ENCODE results near the gene BCL2L1.
A peak's percentile ranks its signal among the peaks of the same experiment; 100 is the strongest.

The BCL2L1 gene

GRCh38 chr20:31738729-31739549, 16.3 kb upstream of the BCL2L1 start, which contains the start of gene TPX2:
Gene TPX2 (plus strand): TSS chr20:31739290. CDS start chr20:31757477, 18,187 bp downstream.
- TF ChIP-seq CTCF (IDR thresholded peaks at IDR 0.05; ENCODE audit: low read depth, low read length) = peak; percentile 26
- peak within 1 kb of the TSS; percentile 86 for H3K4me3 ChIP-seq (ENCODE audit: low read depth, low read length)
- in situ Hi-C loops (cut with HindIII; ENCODE audit: low sequenced_read_pairs) = no loop called here
- peak; percentile 98 for DNase-seq (ENCODE audit: low read depth, low spot score)

DNA sequence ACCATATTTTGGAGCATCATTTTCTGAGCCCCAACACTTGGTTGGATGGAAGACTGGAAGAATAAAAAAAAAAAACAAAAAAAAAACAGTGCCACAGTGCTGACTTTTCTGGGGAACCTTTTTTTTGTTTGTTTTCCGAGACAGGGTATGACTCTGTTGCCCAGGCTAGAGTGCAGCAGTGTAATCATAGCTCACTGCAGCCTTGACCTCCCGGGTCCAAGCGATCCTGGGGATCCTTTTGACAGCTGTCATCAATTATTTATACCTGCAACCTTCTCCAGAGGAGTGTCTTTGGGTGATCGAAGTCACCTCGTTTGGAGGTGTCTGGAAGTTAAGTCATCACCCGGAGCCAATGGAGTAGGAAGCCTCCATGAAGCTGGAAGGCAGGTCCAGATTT, 8.7 kb upstream of the BCL2L1 start:
- in situ Hi-C loops (cut with HindIII; ENCODE audit: low sequenced_read_pairs) = no loop called here
- no peak for DNase-seq (ENCODE audit: low read depth, low spot score)
- no peak for TF ChIP-seq CTCF (IDR thresholded peaks at IDR 0.05; ENCODE audit: low read depth, low read length)
- no peak overlapping the region for H3K4me3 ChIP-seq (ENCODE audit: low read depth, low read length)

DNA sequence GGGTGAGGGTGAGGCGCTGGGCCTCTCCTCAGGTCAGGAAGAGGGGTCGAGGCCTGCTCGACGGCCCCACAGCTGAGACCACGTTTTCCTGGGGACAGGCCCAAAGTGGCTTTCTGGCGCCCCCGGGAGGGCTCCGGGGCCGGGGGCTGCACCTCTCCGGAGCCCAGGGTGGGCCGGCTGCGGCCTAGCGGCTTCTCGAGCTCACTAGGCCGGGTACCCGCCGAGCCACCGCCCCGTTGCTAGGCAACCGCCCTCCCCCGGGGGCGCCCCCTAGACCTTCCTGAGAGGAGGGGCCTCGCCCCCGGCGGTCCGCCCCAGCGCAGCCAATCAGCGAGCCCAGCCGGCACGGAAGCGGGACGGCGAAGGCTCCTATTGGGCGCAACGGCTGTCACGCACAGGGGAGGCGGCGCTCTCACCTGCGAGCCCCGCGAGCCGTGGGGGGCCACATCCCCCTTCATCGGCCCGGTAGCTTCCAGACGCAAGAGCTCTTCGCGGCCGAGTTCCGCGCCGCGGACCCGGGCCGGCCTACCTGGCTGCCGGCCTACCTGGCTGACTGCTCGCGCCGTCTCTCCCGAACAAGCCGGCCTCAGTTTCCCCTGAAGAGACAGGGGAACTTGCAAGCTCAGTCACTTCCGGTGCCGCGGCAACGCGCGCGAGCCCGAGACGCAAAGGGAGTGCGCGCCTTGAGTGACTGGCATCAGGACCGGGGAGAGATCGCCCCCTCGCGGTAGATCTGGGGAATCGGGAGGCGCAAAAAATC, 831 bp upstream of the BCL2L1 start:
- peak; percentile 99 for DNase-seq (ENCODE audit: low read depth, low spot score)
- peak overlapping the region; percentile 82 for H3K4me3 ChIP-seq (ENCODE audit: low read depth, low read length)
- in situ Hi-C loops (cut with HindIII; ENCODE audit: low sequenced_read_pairs) = no loop called here
- TF ChIP-seq CTCF (IDR thresholded peaks at IDR 0.05; ENCODE audit: low read depth, low read length) = peak; percentile 90

DNA sequence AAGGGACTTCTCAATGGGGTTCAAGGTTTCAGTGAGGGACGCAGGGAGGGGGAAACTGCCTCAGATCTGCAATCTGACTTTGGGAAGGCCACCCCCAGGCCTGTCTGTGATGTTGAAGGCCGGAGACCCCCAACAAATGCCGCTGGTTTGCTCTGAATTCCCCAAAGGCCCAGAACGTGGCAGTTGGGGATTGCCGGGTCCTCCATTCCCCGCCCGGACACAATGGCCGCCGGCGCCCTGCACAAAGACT, 326 bp upstream of the BCL2L1 start:
- no peak for TF ChIP-seq CTCF (IDR thresholded peaks at IDR 0.05; ENCODE audit: low read depth, low read length)
- H3K4me3 ChIP-seq (ENCODE audit: low read depth, low read length) = peak overlapping the region; percentile 82
- in situ Hi-C loops (cut with HindIII; ENCODE audit: low sequenced_read_pairs) = no loop called here
- DNase-seq (ENCODE audit: low read depth, low spot score) = no peak

DNA sequence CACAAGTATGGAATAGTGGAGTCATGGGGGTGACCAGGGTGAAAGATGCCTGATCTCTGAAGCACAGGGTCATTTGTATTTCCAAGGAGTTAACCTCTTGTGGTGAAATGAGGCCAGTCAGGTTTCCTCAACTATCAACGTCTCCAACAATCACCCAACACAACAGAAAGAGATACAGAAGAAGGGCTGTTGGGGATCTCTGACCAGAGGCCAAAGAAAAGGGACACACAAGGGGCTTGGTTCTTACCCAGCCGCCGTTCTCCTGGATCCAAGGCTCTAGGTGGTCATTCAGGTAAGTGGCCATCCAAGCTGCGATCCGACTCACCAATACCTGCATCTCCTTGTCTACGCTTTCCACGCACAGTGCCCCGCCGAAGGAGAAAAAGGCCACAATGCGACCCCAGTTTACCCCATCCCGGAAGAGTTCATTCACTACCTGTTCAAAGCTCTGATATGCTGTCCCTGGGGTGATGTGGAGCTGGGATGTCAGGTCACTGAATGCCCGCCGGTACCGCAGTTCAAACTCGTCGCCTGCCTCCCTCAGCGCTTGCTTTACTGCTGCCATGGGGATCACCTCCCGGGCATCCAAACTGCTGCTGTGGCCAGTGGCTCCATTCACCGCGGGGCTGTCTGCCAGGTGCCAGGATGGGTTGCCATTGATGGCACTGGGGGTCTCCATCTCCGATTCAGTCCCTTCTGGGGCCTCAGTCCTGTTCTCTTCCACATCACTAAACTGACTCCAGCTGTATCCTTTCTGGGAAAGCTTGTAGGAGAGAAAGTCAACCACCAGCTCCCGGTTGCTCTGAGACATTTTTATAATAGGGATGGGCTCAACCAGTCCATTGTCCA, 1.0 kb downstream of the BCL2L1 start:
- TF ChIP-seq CTCF (IDR thresholded peaks at IDR 0.05; ENCODE audit: low read depth, low read length) = no peak

More for the DNA sequence above, 1.0 kb downstream of the BCL2L1 start:
- DNase-seq (ENCODE audit: low read depth, low spot score) = no peak
- H3K4me3 ChIP-seq (ENCODE audit: low read depth, low read length) = peak overlapping the region; percentile 82
- in situ Hi-C loops (cut with HindIII; ENCODE audit: low sequenced_read_pairs) = no loop called here
